MCF 10A (cell line): ENCODE results near the gene DBP. TPM values are rescaled to one million over a fixed set of nuclear protein-coding genes. Genes with fewer than 3 reads are reported as not detected.

Experiments
- BruUV-seq: library from RNA; stranded (reverse); fragments of 400-500 nt; replicated peaks from 2 replicates; lab custom pipeline; 2021; lab: Mats Ljungman, UMichigan
- CTCF ChIA-PET: fragments of 300-600 bp; sonication (Branson Sonifier 250); formaldehyde crosslinking; extraction: SDS; loops from one replicate; lab custom pipeline; 2021; ENCODE audit warnings: antibody characterized with exemption, inconsistent platforms; lab: Yijun Ruan, JAX
- POLR2A ChIA-PET: fragments of 300-600, 350-650 bp; sonication (Branson Sonifier 250); formaldehyde crosslinking; extraction: SDS; loops from one replicate; lab custom pipeline; 2020; ENCODE audit warnings: antibody characterized with exemption, inconsistent platforms; lab: Yijun Ruan, JAX
- DNase-seq: peaks from one replicate; pipeline ENCODE4 v3.0.0-alpha.2; 2018; ENCODE audit not compliant: unreplicated experiment
- H3K27ac Mint-ChIP-seq: one replicate; pipeline ENCODE4 v1.8.0; 2022; ENCODE audit warnings: mild to moderate bottlenecking, low read depth, mixed read lengths; ENCODE audit not compliant: unreplicated experiment
- H3K27me3 Mint-ChIP-seq: one replicate; pipeline ENCODE4 v1.8.0; 2022; ENCODE audit warnings: mixed read lengths; ENCODE audit not compliant: insufficient read depth, unreplicated experiment
- H3K36me3 Mint-ChIP-seq: one replicate; pipeline ENCODE4 v1.8.0; 2022; ENCODE audit warnings: mild to moderate bottlenecking, moderate library complexity, mixed read lengths; ENCODE audit not compliant: insufficient read depth, unreplicated experiment
- H3K4me1 Mint-ChIP-seq: one replicate; pipeline ENCODE4 v1.8.0; 2022; ENCODE audit warnings: mixed read lengths; ENCODE audit not compliant: insufficient read depth, unreplicated experiment
- H3K4me3 Mint-ChIP-seq: one replicate; pipeline ENCODE4 v1.8.0; 2022; ENCODE audit warnings: mild to moderate bottlenecking, moderate library complexity, mixed read lengths; ENCODE audit not compliant: unreplicated experiment
- H3K9me3 Mint-ChIP-seq: one replicate; pipeline ENCODE4 v1.8.0; 2022; ENCODE audit warnings: mixed read lengths; ENCODE audit not compliant: unreplicated experiment
- CTCF ChIP-seq: fragments of 200-600 bp; IDR thresholded peaks from one replicate; pipeline ENCODE4 v1.8.0; 2022; ENCODE audit warnings: antibody characterized with exemption, mild to moderate bottlenecking; ENCODE audit not compliant: unreplicated experiment
- intact Hi-C: fragments of 100-400 bp; cut with micrococcal nuclease; formaldehyde crosslinking; loops from 2 replicates; pipeline ENCODE4 v1.14.1; 2022
- total RNA-seq: library from RNA; stranded (reverse); gene quantifications from 2 replicates; pipeline ENCODE4 v1.2.3, GENCODE V29; 2022

The DBP gene
- total RNA-seq, 1 experiment from 2014 or later = 0.56 TPM

DNA sequence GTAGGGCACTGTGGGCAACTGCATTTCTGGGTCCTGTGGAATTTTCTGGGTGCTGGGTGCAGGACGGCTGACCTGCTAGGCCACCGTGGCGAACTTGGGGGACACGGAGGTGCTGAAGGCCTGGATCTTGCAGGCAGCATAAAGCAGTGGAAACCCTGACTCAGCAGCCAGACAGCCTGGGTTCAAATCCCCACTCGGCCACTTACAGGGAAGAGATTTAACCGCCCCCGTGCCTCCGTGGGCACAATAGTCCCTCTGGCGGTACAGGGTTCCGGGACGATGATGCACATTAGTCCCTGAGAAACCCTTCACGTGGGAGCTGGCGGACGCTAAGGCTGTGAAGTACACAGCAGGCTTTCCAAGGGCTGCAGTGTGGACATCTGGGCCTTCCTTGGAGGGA lies 25.3 kb downstream of the DBP start:
- no peak for TF ChIP-seq CTCF
- Mint-ChIP-seq H3K4me3 (no peak overlapping the region), H3K27ac (no peak overlapping the region), H3K27me3 (no peaks in the 10 kb centered on the region), H3K9me3 (no peaks in the 10 kb centered on the region), H3K36me3 (peaks cover 36% of the 10 kb centered on the region), H3K4me1 (peaks cover 31% of the 10 kb centered on the region)
- no peak for DNase-seq
- POLR2A ChIA-PET = no interaction called here
- CTCF ChIA-PET = interaction anchor here (0.6 kb wide), 1 partner anchor 807 kb away, joined by 3 read pairs; no protein-coding TSS in a partner anchor
- intact Hi-C loops = no loop called here
- BruUV-seq = no TSS peak

GRCh38 chr19:48609571-48610108 lies 27.5 kb downstream of the DBP start:
- Mint-ChIP-seq H3K4me3 (no peak overlapping the region), H3K4me1 (peaks cover 13% of the 10 kb centered on the region), H3K27ac (no peak overlapping the region), H3K27me3 (no peaks in the 10 kb centered on the region), H3K9me3 (no peaks in the 10 kb centered on the region), H3K36me3 (peaks cover 14% of the 10 kb centered on the region)
- no TSS peak for BruUV-seq
- ChIA-PET CTCF (interaction anchor here (0.6 to 2.8 kb wide), 7 partner anchors 22 to 284 kb away, joined by 3 to 17 read pairs (median 4); partner anchors contain the start of gene EMP3), POLR2A (interaction anchor here (0.7 to 3.0 kb wide), 3 partner anchors 9 to 42 kb away, joined by 3 to 19 read pairs (median 4); partner anchors contain the start of genes RPL18 and SPHK2)
- no peak for TF ChIP-seq CTCF
- intact Hi-C loops = no loop called here
- DNase-seq = no peak

GRCh38 chr19:48608798-48609263 lies 28.3 kb downstream of the DBP start:
- Mint-ChIP-seq H3K4me1 (peaks cover 5% of the 10 kb centered on the region), H3K27ac (no peak overlapping the region), H3K9me3 (no peaks in the 10 kb centered on the region), H3K4me3 (no peak overlapping the region), H3K27me3 (no peaks in the 10 kb centered on the region), H3K36me3 (peaks cover 6% of the 10 kb centered on the region)
- DNase-seq = peak; percentile 79
- no TSS peak for BruUV-seq
- intact Hi-C loops = loop anchor here (1.0 kb wide), 1 partner anchor 103 kb away; no protein-coding TSS in a partner anchor
- ChIA-PET CTCF (interaction anchor here (0.6 to 2.8 kb wide), 11 partner anchors 8 to 342 kb away, joined by 3 to 17 read pairs (median 4); no protein-coding TSS in a partner anchor), POLR2A (interaction anchor here (0.6 to 3.0 kb wide), 3 partner anchors 10 to 219 kb away, joined by 3 to 19 read pairs (median 5); partner anchors contain the start of genes RPL18 and SPHK2)
- peak; percentile 66 for TF ChIP-seq CTCF

GRCh38 chr19:48607359-48607755 lies 29.8 kb downstream of the DBP start:
- no TSS peak for BruUV-seq

More at GRCh38 chr19:48607359-48607755, 29.8 kb downstream of the DBP start:
- POLR2A ChIA-PET = interaction anchor here (3.0 kb wide), 1 partner anchor 11 kb away, joined by 19 read pairs; the partner anchor contains the start of genes RPL18 and SPHK2
- no peaks in the 10 kb centered on the region for H3K4me1 Mint-ChIP-seq
- DNase-seq = no peak
- no peaks in the 10 kb centered on the region for H3K9me3 Mint-ChIP-seq
- no peak overlapping the region for H3K4me3 Mint-ChIP-seq
- no peak overlapping the region for H3K27ac Mint-ChIP-seq
- no peaks in the 10 kb centered on the region for H3K36me3 Mint-ChIP-seq
- no peaks in the 10 kb centered on the region for H3K27me3 Mint-ChIP-seq
- TF ChIP-seq CTCF = no peak
- CTCF ChIA-PET = interaction anchor here (0.6 to 1.2 kb wide), 7 partner anchors 17 to 273 kb away, joined by 3 to 4 read pairs (median 4); no protein-coding TSS in a partner anchor
- intact Hi-C loops = no loop called here
